ENCODE data around the gene OR2K2. TPM values are rescaled to one million over a fixed set of nuclear protein-coding genes. Genes with fewer than 3 reads are reported as not detected.
"Not testable (repeated sequence)": the region's sequence is repeated elsewhere in the genome, so short reads cannot be mapped to it uniquely, and the experiment has no call there.

Gene OR2K2
- total RNA-seq, 4 donors from 2014 or later, result not detected

DNA sequence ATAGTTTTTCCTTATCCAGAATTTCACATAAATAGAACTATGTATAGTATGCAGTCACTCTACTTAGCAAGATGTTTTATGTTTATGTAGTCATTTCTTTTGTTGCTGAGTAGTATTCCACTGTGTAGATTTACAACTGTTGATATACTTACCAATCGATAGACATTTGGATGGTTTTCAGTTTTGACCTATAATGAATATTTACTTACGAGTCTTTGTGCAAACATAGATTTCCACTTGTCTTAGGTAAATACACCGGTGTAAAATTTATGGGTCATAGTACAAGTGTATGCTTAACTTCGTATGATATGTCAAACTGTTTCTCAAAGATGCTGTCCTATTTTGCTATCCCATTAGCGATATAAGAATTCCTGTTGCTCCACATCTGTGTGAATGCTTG is 19.7 kb upstream of the OR2K2 start:
- H3K9me3 ChIP-seq, result no peaks in the 10 kb centered on the region
- 55 to 67% methylated on average over 5 of the region's 5 CpGs for WGBS, 2 donors
- H3K4me1 ChIP-seq, result no peaks in the 10 kb centered on the region
- no peak for DNase-seq
- H3K4me3 ChIP-seq, result no peak overlapping the region
- H3K36me3 ChIP-seq, result no peaks in the 10 kb centered on the region
- H3K27me3 ChIP-seq, result no peaks in the 10 kb centered on the region
- no peak for TF ChIP-seq POLR2A (IDR thresholded peaks at IDR 0.05)
- TF ChIP-seq, protein P1, sequence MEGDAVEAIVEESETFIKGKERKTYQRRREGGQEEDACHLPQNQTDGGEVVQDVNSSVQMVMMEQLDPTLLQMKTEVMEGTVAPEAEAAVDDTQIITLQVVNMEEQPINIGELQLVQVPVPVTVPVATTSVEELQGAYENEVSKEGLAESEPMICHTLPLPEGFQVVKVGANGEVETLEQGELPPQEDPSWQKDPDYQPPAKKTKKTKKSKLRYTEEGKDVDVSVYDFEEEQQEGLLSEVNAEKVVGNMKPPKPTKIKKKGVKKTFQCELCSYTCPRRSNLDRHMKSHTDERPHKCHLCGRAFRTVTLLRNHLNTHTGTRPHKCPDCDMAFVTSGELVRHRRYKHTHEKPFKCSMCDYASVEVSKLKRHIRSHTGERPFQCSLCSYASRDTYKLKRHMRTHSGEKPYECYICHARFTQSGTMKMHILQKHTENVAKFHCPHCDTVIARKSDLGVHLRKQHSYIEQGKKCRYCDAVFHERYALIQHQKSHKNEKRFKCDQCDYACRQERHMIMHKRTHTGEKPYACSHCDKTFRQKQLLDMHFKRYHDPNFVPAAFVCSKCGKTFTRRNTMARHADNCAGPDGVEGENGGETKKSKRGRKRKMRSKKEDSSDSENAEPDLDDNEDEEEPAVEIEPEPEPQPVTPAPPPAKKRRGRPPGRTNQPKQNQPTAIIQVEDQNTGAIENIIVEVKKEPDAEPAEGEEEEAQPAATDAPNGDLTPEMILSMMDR (IDR thresholded peaks at IDR 0.05), result no peak
- H3K27ac ChIP-seq, result no peak overlapping the region
- intact Hi-C loops (cut with DNase I), result no loop called here

DNA sequence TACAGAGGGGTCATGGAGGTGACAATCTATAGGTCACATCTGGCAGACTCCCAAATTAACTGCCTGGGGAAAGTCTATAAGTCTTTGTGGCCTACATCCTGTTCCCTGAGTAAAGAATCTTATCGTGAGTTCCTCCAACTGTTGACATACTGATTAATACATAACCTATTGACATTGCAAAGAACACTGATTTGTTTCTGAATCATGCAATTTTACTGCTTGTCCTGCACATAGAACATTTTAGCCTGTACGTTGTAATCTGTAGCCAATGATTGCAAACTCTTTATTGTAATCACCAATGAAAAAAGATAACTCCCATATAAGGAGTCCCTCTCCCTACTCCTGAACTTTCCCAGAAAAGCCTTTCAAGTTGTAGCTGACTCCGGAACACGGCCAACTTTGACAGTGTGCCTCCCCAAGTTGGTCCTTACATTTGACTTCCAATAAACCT is 18.8 kb upstream of the OR2K2 start:
- H3K9me3 ChIP-seq, result no peaks in the 10 kb centered on the region
- H3K36me3 ChIP-seq, result no peaks in the 10 kb centered on the region
- WGBS, 2 donors, result 25 to 38% methylated on average over 4 of the region's 4 CpGs
- DNase-seq, result no peak
- TF ChIP-seq, protein P1 (IDR thresholded peaks at IDR 0.05), result no peak
- no peak for TF ChIP-seq POLR2A (IDR thresholded peaks at IDR 0.05)
- no peak overlapping the region for H3K27ac ChIP-seq
- H3K27me3 ChIP-seq, result peaks cover 0 to 2% (median 0%) of the 10 kb centered on the region in 4 donors
- intact Hi-C loops (cut with DNase I), result no loop called here
- no peaks in the 10 kb centered on the region for H3K4me1 ChIP-seq
- no peak overlapping the region for H3K4me3 ChIP-seq

DNA sequence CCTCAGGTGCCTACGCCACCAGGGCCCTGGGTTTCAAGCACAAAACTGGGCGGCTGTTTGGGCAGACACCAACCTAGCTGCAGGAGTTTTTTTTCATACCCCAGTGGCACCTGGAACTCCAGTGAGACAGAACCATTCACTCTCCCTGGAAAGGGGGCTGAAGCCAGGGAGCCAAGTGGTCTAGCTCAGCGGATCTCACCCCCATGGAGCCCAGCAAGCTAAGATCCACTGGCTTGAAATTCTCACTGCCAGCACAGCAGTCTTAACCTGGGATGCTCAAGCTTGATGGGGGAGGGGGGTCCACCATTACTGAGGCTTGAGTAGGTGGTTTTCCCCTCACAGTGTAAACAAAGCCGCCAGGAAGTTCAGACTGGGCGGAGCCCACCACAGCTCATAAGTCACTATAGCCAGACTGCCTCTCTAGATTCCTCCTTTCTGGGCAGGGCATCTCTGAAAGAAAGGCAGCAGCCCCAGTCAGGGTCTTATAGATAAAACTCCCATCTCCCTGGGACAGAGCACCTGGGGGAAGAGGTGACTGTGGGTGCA is 4.4 kb upstream of the OR2K2 start:
- WGBS, 2 donors, result 100% methylated on average over 3 of the region's 5 CpGs; no CpG with 5 or more reads in 1 of the 2 donors
- DNase-seq; H3K4me3 ChIP-seq; H3K27me3 ChIP-seq; H3K9me3 ChIP-seq; H3K36me3 ChIP-seq; H3K27ac ChIP-seq; intact Hi-C loops (cut with DNase I); H3K4me1 ChIP-seq: not testable (repeated sequence)

DNA sequence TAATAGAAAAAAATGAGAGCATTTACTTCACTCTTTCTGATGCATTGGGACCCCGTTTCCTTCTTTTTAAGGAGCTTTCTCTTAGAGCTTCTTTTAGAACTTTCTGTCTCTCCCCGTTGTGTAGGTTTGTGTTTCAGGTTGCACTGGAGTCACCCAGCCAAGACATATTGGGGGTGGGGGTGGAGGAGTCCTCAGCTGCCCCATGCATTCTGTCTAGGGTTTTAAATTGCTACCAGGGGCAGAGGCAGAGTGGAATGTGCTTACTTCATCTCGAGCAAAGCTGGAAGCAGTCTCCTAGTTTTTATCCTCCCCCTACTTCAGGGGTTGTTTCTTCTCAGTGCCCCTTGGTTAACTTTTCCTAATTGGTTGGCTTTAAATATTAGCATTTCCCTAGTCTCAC is 9.4 kb downstream of the OR2K2 start:
- Histone ChIP-seq H3K36me3 (no peaks in the 10 kb centered on the region), H3K27me3 (peaks cover 0 to 5% (median 0%) of the 10 kb centered on the region in 4 donors), H3K9me3 (no peaks in the 10 kb centered on the region), H3K4me1 (no peaks in the 10 kb centered on the region), H3K27ac (no peak overlapping the region), H3K4me3 (no peak overlapping the region)
- 61 to 67% methylated on average over 3 of the region's 3 CpGs for WGBS, 2 donors
- intact Hi-C loops (cut with DNase I), result no loop called here
- DNase-seq, result no peak
- TF ChIP-seq, protein P1 (IDR thresholded peaks at IDR 0.05), result no peak
- no peak for TF ChIP-seq POLR2A (IDR thresholded peaks at IDR 0.05)

DNA sequence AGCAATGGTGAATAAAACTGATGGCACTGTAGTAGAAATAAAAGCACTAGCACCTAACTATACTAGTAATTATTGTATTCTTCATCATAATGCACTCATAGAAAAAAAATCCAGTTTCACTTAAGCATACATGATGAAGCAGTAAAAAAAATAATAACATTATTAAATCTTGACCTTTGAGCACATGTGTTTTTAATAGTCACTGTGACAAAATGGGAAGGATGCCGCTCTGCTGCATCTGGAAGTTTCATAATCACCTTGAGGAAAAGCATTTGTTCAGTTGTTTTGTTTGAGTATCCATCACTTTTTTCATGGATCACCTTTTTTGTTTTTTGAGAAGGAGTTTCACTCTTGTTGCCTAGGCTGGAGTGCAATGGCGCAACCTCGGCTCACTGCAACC is 13.2 kb downstream of the OR2K2 start:
- no peak for DNase-seq
- Histone ChIP-seq H3K27ac (no peak overlapping the region), H3K36me3 (no peaks in the 10 kb centered on the region), H3K4me1 (no peaks in the 10 kb centered on the region), H3K9me3 (no peaks in the 10 kb centered on the region), H3K4me3 (no peak overlapping the region), H3K27me3 (no peaks in the 10 kb centered on the region)
- intact Hi-C loops (cut with DNase I), result no loop called here
- TF ChIP-seq, protein P1 (IDR thresholded peaks at IDR 0.05), result no peak
- 82 to 86% methylated on average over 3 of the region's 3 CpGs for WGBS, 2 donors

DNA sequence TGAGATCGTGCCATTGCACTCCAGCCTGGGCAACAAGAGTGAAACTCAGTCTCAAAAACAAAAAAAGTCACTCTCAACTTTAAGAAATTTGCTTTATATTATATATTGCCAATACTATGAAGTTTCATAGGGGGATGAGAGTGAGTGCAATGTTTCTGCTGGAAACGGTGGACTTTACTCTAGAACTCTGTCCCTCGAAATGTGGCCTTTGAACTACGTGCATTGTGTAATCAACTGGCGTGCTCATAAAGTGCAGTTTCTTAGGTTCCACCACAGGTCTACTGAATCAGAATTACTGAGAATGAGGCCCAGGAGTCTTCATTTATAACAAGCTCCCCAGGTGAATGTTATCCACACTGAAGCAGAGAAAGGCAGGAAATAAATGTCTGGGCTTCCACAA is 24.1 kb downstream of the OR2K2 start:
- Histone ChIP-seq H3K4me1 (no peaks in the 10 kb centered on the region), H3K4me3 (no peak overlapping the region), H3K27ac (no peak overlapping the region), H3K27me3 (peaks cover 0 to 4% (median 0%) of the 10 kb centered on the region in 4 donors), H3K36me3 (no peaks in the 10 kb centered on the region), H3K9me3 (no peaks in the 10 kb centered on the region)
- no peak for DNase-seq
- TF ChIP-seq, protein P1 (IDR thresholded peaks at IDR 0.05), result no peak
- TF ChIP-seq POLR2A (IDR thresholded peaks at IDR 0.05), result no peak
- intact Hi-C loops (cut with DNase I), result no loop called here
- WGBS, 2 donors, result 84 to 85% methylated on average over 5 of the region's 5 CpGs

DNA sequence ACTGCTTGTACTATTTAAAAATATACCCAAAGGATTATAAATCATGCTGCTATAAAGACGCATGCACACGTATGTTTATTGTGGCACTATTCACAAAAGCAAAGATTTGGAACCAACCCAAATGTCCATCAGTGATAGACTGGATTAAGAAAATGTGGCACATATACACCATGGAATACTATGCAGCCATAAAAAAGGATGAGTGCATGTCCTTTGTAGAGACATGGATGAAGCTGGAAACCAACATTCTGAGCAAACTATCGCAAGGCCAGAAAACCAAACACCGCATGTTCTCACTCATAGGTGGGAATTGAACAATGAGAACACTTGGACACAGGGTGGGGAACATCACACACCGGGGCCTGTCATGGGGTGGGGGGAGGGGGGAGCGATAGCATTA is 26.0 kb downstream of the OR2K2 start:
- not testable (repeated sequence) for DNase-seq, H3K4me1 ChIP-seq, H3K9me3 ChIP-seq, H3K27ac ChIP-seq, H3K4me3 ChIP-seq, H3K36me3 ChIP-seq
- WGBS, 2 donors, result 69 to 85% methylated on average over 3 to 5 of the region's 6 CpGs
- H3K27me3 ChIP-seq, result peaks cover 0 to 15% (median 0%) of the 10 kb centered on the region in 4 donors
- intact Hi-C loops (cut with DNase I), result loop anchor here (5.0 kb wide), 1 partner anchor 667 kb away; no protein-coding TSS in a partner anchor
